Parathyroid adenoma (tissue), 2 donors: ENCODE results near the gene SPECC1.
A peak's percentile ranks its signal among the peaks of the same experiment; 100 is the strongest.

ENCODE experiments used
- H2AFZ ChIP-seq: fragments of 300-600 bp; sonication (generic); one replicate; pipeline ENCODE4 v1.7.0; 2017; ENCODE audit warnings: antibody characterized with exemption, mild to moderate bottlenecking
- H3K27ac ChIP-seq: fragments of 300-600 bp; sonication (generic); one replicate; pipeline ENCODE4 v1.7.0; 2017
- H3K27me3 ChIP-seq: fragments of 300-600 bp; sonication (generic); one replicate; pipeline ENCODE4 v1.7.0; 2017; ENCODE audit warnings: low read length; ENCODE audit not compliant: control insufficient read depth, insufficient read depth
- H3K36me3 ChIP-seq: fragments of 300-600 bp; sonication (generic); one replicate; pipeline ENCODE4 v1.7.0; 2017; ENCODE audit warnings: low read length; ENCODE audit not compliant: control insufficient read depth, insufficient read depth
- H3K4me1 ChIP-seq: fragments of 300-600 bp; sonication (generic); one replicate; pipeline ENCODE4 v1.7.0; 2017; ENCODE audit warnings: control low read depth
- H3K4me2 ChIP-seq: fragments of 300-600 bp; sonication (generic); one replicate; pipeline ENCODE4 v1.7.0; 2017; ENCODE audit warnings: low read length
- H3K4me3 ChIP-seq: fragments of 300-600 bp; sonication (generic); one replicate; pipeline ENCODE4 v1.7.0; 2017; ENCODE audit warnings: low read depth, low read length
- H3K79me2 ChIP-seq: fragments of 300-600 bp; sonication (generic); one replicate; pipeline ENCODE4 v1.7.0; 2017; ENCODE audit warnings: control low read depth
- H3K9ac ChIP-seq: fragments of 300-600 bp; sonication (generic); one replicate; pipeline ENCODE4 v1.7.0; 2017; ENCODE audit warnings: mild to moderate bottlenecking
- H3K9me3 ChIP-seq: fragments of 300-600 bp; sonication (generic); one replicate; pipeline ENCODE4 v1.7.0; 2017; ENCODE audit warnings: low read length; ENCODE audit not compliant: control insufficient read depth
- CTCF ChIP-seq: fragments of 300-600 bp; sonication (generic); IDR thresholded peaks from one replicate; pipeline ENCODE4 v1.7.0; 2017; ENCODE audit warnings: antibody characterized with exemption, mild to moderate bottlenecking
- donor health status: primary hyperparathyroidism.

The SPECC1 gene

GRCh38 chr17:19996086-19996485, 13.1 kb upstream of the SPECC1 start:
- no peaks in the 10 kb centered on the region for H3K4me1 ChIP-seq
- H3K79me2 ChIP-seq = no peaks in the 10 kb centered on the region
- H3K4me2 ChIP-seq = no peak overlapping the region
- no peak for TF ChIP-seq CTCF
- H3K9ac ChIP-seq = no peak overlapping the region
- no peaks in the 10 kb centered on the region for H3K36me3 ChIP-seq
- H3K27me3 ChIP-seq = no peaks in the 10 kb centered on the region
- H3K4me3 ChIP-seq = no peak overlapping the region
- H3K9me3 ChIP-seq = no peaks in the 10 kb centered on the region
- no peak overlapping the region for H2AFZ ChIP-seq
- no peak overlapping the region for H3K27ac ChIP-seq

GRCh38 chr17:19996502-19996901, 12.7 kb upstream of the SPECC1 start:
- TF ChIP-seq CTCF = no peak
- no peak overlapping the region for H3K4me2 ChIP-seq

GRCh38 chr17:20008242-20009051, 712 bp upstream of the SPECC1 start:
- H3K9ac ChIP-seq = no peak overlapping the region
- no peaks in the 10 kb centered on the region for H3K9me3 ChIP-seq
- H3K79me2 ChIP-seq = no peaks in the 10 kb centered on the region
- no peak for TF ChIP-seq CTCF
- H3K4me1 ChIP-seq = no peaks in the 10 kb centered on the region
- H3K27ac ChIP-seq = peak overlapping the region; percentile 26
- peak overlapping the region; percentile 99 for H3K4me2 ChIP-seq
- H3K4me3 ChIP-seq = peak overlapping the region; percentile 65
- no peaks in the 10 kb centered on the region for H3K36me3 ChIP-seq
- H2AFZ ChIP-seq = peak overlapping the region; percentile 99
- H3K27me3 ChIP-seq = no peaks in the 10 kb centered on the region

More at GRCh38 chr17:19996502-19996901, 12.7 kb upstream of the SPECC1 start:
- H3K27me3 ChIP-seq = no peaks in the 10 kb centered on the region
- no peaks in the 10 kb centered on the region for H3K4me1 ChIP-seq
- H3K27ac ChIP-seq = no peak overlapping the region
- H3K9me3 ChIP-seq = no peaks in the 10 kb centered on the region
- H3K79me2 ChIP-seq = no peaks in the 10 kb centered on the region
- no peak overlapping the region for H3K9ac ChIP-seq
- no peak overlapping the region for H2AFZ ChIP-seq
- no peak overlapping the region for H3K4me3 ChIP-seq
- H3K36me3 ChIP-seq = no peaks in the 10 kb centered on the region

- no peak for TF ChIP-seq CTCF
- Histone ChIP-seq H3K9ac (no peak overlapping the region), H3K27ac (peak overlapping the region; percentile 26), H2AFZ (peak overlapping the region; percentile 99), H3K36me3 (no peaks in the 10 kb centered on the region), H3K9me3 (no peaks in the 10 kb centered on the region), H3K4me2 (peak overlapping the region; percentile 99), H3K4me1 (no peaks in the 10 kb centered on the region), H3K79me2 (no peaks in the 10 kb centered on the region), H3K27me3 (no peaks in the 10 kb centered on the region), H3K4me3 (peak overlapping the region; percentile 65)
Observed at GRCh38 chr17:20009052-20009301, 182 bp upstream of the SPECC1 start.
